H1 (cell line): ENCODE data around the gene GADL1. TPM values are rescaled to one million over a fixed set of nuclear protein-coding genes. Genes with fewer than 3 reads are reported as not detected.

Experiments used
- BACH1 ChIP-seq: IDR thresholded peaks from 2 replicates; pipeline ENCODE4 v1.6.1; 2012; ENCODE audit warnings: low read length, improper control_type of control experiment
- TBP ChIP-seq: IDR thresholded peaks from 2 replicates; pipeline ENCODE4 v1.6.1; 2011; ENCODE audit warnings: low read depth, low read length, improper control_type of control experiment
- polyA plus RNA-seq, 7 experiments: library from polyadenylated mRNA; depleted of rRNA in 3 of 7; stranded (reverse) in 5 of 7; unstranded in 2 of 7; fragments of >200 nt in 5 of 7; fragments of 200-250 nt in 2 of 7; gene quantifications; 1 replicate in 5 of 7; 2 replicates in 1 of 7; 4 replicates in 1 of 7; pipeline versions ENCODE4 v1.2.1 to v1.2.3, GENCODE V29; 2011 to 2013; ENCODE audit warnings: missing spikeins in 2 of 7, mixed read lengths in 2 of 7
- total RNA-seq: library from RNA; stranded (reverse); fragmentation: NEBNext Ultra II Directional; extraction: Animal tissue kit (Norgen Biotek cat#: 25700); gene quantifications from 2 replicates; pipeline ENCODE4 v1.2.1, GENCODE V29; 2021
- TF ChIP-seq, protein P1 (sequence below): IDR thresholded peaks from 2 replicates; pipeline ENCODE4 v1.6.1; 2012; ENCODE audit warnings: inconsistent platforms

The GADL1 gene
- total and polyA plus RNA-seq, 2 of the 8 experiments (the other 6 are each of a cell fraction or from before 2014, with no cell fraction given): 0.03 to 0.30 TPM

- TF ChIP-seq, protein P1, sequence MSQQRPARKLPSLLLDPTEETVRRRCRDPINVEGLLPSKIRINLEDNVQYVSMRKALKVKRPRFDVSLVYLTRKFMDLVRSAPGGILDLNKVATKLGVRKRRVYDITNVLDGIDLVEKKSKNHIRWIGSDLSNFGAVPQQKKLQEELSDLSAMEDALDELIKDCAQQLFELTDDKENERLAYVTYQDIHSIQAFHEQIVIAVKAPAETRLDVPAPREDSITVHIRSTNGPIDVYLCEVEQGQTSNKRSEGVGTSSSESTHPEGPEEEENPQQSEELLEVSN: no peak
- TF ChIP-seq TBP (no peak), BACH1 (no peak)
Measured at GRCh38 chr3:30756218-30756617, 138.2 kb downstream of the GADL1 start (continued).
